ENCODE data around the gene IL23R.

IL23R gene

DNA sequence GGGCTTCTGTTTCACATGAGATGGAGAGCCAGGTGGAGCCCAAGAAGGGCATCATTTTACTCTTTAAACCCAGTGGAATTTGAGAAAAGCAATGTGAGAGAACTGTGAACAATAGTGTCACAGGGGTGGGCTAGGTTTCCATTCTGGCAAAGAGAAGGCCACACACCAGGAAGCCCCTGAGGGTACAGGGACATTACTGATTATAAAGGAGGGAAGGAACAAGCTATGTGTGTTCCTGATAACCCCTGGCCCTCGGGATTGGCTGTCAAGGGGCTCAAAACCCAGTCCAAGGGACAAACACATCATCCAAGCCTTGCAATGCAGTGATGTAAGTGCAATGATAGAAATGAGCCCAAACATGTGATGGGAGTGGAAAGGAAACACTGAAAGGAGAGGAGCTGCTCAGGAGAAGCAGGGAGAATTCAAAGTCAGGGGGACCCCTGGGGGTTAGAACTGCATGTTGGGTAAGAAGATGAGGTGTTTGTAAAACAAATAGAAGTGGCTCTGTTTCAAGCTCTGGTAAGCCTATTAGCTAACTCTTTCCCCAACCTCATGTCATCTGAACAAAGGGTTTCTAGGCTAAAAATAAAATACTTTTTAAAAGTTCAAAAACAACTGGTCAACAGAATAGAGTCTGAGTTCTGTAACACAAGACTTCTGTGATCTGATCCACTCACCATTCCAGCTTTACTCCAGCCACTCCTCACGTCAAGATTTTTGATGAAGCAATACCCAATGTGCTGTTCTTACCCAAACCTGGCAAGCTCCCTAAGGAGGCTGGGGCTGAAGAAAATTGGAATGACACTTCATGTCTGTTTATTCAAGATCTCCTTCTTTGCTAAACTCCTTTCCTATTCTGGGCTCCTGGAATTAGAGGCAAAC, 90.3 kb downstream of the IL23R start:
- no peak for DNase-seq

DNA sequence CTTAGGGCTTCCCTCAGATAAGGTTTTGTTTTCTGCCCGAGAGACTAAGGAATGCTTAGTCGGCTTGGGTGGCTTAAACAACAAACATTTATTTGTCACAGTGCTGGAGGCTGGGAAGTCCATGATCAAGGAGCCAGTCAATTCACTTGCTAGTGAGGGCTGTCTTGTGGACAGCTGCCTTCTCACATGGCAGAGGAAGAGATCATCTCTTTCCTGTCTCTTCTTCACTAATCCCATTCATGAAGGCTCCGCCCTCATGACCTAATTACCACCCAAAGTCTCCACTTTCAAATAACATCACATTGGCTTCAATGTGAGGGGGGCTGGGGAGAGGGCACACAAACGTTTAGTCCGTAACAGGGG, 90.9 kb downstream of the IL23R start:
- DNase-seq: no peak

DNA sequence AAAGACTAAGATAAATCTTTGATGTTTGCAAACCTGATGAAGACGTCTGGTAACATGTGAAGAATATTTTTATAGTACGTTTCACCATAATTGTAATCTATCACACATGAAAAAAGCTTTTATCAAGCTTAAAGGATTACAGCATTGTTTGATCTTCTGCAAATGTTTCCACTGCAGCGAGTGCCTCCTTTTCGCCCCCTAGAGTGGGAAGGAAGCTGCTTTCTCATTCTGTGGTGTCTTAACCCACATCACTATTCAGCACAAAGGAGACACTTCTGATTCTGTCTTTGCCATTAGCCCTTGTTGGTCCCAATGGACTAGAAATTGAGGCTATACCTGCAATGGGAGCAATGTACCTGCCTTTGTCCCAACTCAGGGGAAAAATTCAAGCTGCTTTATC, 95.4 kb downstream of the IL23R start:
- peak; percentile 28 for DNase-seq

DNA sequence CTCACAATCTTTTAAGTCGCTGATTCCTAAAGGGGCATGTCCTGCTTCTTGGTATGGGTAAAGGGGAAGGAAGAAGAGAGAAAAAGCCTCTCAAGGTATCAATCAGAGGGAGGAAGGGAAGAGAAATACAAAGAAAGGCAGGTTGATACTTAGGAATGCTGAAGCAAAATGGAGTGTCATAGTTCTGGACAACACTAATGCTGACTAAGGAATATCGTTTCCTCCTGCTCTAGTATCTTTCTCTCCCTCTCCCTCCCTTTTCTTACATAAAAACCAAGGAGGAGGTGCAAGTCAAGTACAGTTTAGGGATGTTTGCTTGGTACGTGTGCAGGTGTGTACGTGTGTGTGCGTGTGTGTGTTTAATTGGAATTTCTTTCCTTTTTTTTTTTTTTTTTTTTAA, 96.5 kb downstream of the IL23R start:
- DNase-seq: no peak

DNA sequence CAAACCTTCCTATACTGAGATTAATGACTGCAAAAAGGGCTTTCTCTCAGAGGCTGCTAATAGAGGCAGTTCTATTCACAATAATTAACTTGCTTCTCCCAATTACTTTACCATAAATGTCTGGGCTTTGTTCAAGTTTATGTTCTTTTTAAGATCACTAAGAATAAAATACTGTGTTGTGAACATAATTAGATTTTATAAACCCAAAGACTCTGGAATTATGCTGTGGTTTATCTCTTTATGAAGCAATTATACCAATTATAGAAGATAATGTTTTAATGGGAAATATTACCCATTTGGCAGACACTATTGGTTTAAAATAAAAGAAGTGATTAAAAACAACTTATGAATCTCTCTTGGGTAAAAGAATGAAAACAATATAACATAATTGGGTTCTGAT, 97.9 kb downstream of the IL23R start:
- no peak for DNase-seq

DNA sequence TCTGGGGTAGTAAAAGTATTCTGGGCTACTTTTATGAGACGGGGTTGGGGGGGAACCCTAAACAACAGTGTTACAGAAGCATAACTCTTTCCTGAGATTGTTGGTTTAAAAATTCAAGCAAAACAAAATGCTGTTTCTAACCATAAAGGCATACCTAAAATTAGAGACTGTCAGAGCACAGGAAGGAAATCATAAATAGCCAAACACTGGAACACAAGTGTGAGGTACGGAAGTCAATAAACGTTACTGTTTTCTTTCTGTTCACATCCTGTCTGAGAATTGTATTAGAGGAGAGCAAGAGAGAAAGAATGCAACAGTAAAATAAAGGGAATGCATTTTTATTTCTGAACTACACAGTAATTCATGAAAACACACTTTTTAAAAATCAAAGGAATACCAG, 98.6 kb downstream of the IL23R start:
- DNase-seq: peak; percentile 26

DNA sequence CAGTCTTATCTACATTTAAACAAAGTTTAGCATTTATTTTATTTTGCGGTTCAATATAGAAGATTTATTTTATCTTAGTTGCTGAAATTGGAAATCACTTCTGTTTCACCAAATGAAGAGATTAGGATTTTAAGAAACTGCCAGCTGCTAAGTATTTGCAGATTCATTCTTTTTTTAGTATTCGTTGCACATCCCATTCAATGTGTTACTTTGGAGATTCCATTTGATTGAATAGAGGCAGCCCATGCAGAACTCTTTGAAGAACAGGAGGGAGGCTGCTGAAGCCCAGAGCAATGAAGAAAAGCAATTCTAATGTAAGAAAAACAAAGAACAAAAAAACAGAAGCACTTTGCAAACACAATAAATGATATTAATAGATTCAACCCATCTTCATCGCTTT, 102.8 kb downstream of the IL23R start:
- DNase-seq: no peak

DNA sequence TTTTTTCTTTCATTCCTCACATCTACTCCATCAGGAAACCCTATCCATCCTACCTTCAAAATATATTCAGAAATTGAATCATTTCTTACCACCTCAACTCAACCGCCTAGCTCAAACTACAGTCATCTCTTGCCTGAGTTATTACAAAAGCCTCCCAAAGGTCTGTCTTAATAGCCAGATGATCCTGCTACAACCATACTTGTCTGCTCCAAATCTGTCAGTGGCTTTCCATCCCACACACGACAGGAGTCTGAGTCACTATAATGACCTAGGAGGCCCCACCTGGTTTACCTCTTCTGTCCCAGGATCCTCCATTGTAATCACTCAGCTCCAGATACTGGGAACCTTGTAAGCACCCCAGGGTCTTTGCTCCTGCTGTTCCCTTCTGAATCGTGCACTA, 104.3 kb downstream of the IL23R start:
- peak; percentile 75 for DNase-seq

DNA sequence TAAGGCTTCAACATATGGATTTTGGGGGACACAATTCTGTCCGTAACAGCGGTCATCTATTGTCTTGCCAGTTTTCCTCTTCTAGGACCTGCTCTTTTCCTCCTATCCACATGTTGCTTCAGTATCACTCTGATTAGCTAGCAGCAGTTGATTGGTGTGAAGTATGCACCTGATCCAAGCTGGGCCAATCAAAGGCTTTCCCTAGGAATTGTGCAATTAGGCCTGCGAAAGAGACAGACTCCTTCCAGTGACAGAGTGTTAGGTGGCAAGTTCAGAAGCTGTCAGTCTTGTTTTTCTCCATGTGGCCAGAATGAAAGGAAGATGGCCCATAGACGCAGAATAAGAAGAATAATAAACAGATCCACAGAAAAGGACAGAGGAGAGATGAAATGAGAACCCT, 107.3 kb downstream of the IL23R start:
- peak; percentile 35 for DNase-seq

DNA sequence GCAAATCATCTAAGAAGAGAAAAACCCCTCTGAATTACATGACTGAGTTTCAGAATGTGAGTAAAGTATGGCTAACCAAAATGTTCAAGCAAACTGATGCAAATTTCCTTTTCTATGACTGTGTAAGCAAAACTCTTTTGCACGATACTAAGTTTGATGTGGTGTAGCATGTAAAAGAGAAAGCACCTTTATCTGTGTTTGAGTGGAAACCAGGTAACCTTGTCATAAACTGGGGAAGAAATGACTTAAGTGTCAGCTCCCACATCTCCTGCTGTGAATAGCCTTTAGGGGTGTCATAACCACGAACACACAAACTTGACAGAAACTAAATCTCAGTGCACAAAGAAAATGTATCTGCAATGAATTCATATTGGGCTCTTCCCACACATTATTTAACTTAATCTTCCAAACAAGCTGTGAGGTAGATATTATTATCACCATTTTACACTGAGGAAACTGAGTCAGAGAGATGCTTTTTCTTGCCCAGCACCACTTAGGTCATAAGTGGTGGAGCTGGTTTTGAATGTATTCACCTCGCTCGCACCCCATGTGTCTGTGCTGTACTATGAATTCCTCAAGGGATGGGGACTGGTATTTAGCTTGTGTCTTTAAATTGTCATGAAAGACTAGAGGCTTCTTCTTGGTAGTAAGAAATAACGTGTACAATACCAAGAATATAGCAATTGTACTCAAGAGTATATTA, 108.5 kb downstream of the IL23R start:
- DNase-seq: peak; percentile 95

DNA sequence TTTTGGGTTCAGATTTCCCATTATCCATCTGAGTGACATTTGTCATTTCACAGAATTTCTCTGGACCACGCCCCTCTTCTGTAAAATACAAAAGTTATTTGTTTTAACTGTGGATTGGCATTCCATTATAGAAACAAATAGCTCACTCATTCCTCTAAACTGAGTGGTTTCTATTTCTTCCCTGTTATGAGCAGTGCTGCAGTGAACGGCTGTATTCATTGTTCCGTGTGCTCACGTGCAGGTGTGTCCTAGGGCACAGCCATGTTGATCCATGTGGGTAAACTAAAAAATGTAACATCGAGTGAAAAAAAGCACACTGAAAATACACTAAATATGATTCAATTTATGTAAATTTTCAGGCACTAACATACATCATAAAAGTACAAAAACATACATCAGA, 114.4 kb downstream of the IL23R start:
- no peak for DNase-seq

DNA sequence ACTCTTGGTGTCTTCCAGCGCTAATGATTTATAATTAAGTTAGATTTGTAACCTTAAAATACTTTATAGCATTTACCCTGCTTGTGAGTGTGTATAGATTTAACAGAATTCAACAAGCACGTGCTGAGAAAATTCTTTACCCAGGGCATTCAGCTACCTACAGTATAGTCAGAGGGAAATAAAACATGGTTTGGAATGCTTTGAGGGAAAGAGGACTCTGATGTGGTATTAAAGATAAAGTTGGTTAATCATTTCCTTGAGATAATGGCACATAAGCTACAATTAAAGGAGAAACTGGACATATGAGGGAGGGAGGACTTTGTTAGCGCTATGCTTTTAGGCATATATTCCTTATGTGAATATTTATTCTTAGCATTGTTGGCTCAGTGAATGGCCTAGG, 115.0 kb downstream of the IL23R start:
- no peak for DNase-seq

DNA sequence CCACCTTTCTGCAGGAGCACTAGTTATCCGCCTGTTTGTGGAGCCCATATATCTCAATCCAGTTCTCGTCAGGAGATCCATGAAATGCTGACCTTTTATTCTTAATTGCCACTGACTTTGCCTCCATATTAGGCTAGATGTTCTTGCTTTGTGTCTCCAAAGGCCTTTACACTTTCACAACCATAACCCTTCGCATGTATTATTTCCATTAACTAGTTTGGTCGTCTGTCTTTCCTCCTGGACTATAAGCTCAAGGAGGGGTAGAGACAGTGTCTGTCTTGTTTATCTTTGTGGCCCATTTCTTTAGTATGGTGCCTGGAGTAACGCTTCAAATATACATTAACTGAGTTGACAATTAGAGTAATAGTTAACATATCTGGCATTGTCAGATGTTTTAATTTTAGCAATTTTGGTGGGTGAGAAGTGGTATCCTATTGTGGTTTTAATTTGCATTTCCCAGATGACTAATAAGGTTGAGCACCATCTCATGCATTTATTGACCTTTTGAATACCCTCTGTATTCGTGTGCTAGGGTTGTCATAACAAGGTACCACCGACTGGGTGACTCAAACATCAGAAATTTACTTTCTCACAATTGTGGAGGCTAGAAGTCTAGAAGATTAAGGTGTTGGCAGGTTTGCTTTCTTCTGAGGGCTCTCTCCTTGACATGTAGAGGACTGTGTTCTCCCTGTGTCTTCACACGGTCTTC, 119.7 kb downstream of the IL23R start:
- peak; percentile 69 for DNase-seq

DNA sequence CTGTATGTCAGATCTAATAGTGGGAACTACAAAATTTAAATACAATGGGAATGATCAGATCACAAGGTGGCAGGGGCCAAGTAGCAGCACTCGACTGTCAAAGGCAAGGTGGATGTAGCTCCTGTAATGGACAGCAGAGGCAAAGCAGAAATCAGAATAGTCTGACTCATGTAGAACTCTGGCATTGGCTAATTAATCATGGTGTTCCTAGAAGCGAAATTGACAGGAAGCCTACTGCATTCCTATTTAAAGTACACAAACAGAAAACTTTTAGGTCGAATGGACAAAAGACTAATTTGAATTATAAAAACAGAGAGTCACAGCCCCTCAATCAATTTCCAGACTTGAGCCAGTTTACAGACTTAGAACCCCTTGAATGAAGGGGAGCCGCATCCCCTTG, 124.0 kb downstream of the IL23R start:
- no peak for DNase-seq

DNA sequence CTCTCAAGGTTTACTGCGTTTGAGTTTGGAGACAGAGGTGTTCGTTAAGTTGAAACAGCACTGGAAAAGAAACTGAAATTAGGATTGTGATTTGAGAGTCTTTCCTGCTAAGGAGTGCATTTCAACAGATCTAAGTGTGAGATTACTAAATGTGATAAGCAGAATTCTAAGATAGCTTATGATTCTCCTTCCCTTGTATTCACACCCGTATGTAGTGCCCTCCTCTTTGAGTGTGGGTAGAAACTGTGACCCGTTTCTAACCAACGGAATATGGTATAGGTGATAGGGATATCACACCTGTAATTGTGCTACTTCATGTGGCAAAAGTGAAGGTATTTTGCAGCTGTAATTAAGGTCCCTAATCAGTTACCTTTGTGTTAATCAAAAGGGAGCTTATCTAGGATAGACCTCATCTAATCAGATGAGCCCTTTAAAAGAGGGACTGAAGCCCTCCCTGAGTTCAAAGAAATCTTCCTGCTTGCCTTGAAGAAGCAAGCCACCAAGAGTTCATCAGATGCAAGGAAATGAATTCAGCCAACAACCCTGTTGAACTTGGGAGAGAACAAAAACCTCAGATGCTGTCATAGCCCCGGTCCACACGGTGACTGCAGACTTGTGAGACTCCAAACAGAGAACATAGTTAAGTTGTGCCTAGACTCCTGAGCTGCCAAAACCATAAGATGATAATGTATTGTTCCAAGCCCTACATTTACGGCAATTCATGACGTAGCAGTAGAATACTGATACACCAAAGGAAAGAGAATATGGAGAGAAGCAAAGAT, 128.8 kb downstream of the IL23R start:
- peak; percentile 78 for DNase-seq

DNA sequence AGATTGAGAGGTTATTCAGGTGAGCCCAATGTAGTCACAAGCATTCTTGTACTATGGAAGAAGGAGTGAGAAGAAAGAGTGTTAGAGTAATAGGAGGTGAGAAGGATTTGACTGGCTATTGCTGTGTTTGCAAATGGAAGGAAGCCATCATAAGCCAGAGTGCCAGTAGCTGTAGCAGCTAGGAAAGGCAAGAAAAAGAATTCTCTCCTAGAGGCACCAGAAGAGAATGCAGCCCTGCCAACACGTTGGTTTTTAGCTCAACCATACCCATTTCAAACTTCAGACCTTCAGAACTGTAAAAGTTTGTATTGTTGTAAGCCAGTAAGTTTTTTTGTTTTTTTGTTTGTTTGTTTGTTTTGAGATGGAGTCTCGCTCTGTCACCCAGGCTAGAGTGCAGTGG, 132.5 kb downstream of the IL23R start:
- no peak for DNase-seq

DNA sequence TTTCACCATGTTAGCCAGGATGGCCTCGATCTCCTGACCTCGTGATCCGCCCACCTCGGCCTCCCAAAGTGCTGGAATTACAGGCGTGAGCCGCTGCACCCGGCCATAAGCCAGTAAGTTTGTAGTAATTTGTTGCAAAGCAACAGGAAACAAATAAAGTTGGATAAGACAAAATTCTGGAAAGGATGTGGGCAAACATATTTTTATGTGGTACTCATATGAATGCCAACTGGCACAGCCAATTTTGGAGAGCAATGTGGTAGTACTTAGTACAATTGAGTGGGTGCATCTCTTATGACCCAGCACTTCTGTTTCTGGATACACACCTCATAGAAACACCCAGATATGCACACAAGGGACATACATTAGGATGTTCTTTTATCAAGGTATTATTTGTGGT, 133.0 kb downstream of the IL23R start:
- no peak for DNase-seq

DNA sequence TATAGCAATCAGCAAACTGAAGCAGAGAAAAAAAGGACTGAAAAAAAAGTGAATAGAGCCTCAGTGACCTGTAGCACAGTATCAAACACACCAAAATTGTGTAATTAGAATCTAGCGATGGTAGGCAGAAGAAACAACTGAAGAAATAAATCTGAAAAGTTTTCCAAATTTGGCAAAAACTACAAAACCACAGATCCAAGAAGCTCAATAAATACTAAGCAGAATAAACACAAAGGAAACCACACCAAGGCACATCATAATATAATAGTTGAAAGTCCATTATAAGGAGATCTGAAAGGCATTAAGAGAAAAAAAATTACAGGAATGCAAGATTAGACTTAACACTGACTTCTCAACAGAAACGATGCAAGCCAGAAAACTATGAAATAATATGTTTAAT, 134.3 kb downstream of the IL23R start:
- DNase-seq: no peak

DNA sequence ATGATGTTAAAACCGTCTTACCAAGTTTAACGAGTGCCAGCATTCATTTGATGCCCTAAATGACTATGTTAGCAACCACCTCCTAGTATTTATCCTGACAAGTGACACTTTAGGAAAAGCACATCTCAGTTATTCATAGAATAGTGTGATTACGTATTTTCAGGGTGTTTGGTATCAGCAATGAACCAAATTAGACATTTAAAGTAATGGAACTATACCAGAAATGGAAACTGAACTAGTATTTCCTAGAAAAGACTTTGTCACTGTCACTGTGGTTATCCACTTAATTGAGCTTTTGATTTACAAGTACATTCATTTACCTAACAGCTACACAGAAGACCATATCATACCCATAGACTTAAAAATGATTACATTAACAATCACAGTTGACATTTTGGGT, 137.8 kb downstream of the IL23R start:
- peak; percentile 79 for DNase-seq

DNA sequence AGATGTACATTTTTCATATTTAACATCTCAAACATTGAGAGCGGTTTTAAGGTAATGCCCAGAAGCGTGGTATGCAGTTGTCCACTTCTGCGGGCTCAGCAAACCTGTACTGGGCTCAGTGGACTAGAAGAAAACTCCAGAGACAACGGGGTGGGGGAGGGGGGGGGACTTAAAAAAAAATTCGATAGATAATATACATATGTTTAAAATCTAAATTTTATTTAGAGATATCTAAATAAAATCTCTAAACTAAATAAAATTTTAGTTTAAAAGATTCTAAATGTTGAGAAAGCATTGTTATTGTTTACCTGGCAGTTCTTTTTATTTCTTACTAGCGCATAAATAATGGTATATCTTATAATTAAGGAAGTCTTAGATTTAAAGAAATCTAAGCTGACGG, 140.3 kb downstream of the IL23R start:
- no peak for DNase-seq

DNA sequence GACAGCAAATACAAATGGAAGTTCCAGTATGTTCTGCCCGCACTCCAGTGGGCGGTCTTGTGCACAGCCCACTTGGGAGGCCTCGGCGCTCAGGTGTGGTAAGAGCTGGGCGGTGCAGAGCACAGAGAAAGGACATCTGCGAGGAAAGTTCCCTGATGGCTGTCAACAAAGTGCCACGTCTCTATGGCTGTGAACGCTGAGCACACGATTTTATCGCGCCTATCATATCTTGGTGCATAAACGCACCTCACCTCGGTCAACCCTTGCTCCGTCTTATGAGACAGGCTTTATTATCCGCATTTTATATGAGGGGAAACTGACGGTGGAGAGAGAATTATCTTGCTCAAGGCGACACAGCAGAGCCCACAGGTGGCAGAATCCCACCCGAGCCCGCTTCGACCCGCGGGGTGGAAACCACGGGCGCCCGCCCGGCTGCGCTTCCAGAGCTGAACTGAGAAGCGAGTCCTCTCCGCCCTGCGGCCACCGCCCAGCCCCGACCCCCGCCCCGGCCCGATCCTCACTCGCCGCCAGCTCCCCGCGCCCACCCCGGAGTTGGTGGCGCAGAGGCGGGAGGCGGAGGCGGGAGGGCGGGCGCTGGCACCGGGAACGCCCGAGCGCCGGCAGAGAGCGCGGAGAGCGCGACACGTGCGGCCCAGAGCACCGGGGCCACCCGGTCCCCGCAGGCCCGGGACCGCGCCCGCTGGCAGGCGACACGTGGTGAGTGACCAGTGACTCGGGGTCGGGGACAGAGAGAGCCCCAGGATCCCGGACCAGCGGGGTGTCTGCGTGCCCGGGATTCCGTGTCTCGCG, 141.2 kb downstream of the IL23R start, which contains the start of gene IL12RB2:
Gene IL12RB2, plus strand, starts transcription at position 623 of the 810 bp plus-strand sequence. CDS start 12,496 bp downstream, outside the sequence.
- DNase-seq: peak; percentile 92

DNA sequence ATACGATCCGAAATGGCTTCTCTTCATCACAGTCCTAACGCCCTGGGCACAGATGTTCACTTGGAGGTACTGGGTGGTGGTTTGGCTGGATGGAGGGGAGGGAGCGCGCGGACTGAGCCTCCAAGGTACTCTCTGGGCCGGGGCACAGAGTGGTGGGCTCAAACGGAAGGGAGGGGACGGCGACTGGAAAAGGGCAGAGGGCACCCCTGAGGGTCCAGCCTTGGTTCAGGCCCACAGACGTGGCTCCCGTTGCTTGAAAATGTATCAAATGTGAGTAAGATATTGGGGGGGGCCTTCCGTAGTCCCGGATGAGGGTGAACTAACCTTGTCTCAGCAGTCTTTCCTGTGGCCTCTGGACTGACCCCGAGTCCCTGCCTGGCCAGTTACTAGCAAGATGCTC, 141.9 kb downstream of the IL23R start:
- peak; percentile 57 for DNase-seq

Data from activated CD4-positive, alpha-beta T cell treated with anti-CD3 and anti-CD28 coated beads, Interleukin-10, Interleukin-2, amounts not matched to agents 100 ng/mL and 50 ng/mL, durations not matched to agents 16 hours and 8 hours (primary cell).